Smooth muscle cell (in vitro differentiated cells): Measurements from ENCODE around the gene UNC5A. TPM values are rescaled to one million over a fixed set of nuclear protein-coding genes. Genes with fewer than 3 reads are reported as not detected.

Experiments used
- DNase-seq: peaks from one replicate; lab custom pipeline; 2025; ENCODE audit not compliant: unreplicated experiment; lab: John Stamatoyannopoulos, UW
- H2AFZ ChIP-seq: fragments of 200-600 bp; sonication (generic); 2 replicates; pipeline ENCODE4 v1.6.0; 2016; ENCODE audit warnings: antibody characterized with exemption, low read depth, mild to moderate bottlenecking
- H3F3A ChIP-seq: fragments of 200-600 bp; sonication (generic); 2 replicates; pipeline ENCODE4 v1.6.0; 2017; ENCODE audit warnings: antibody characterized with exemption, low read depth
- H3K27ac ChIP-seq: fragments of 200-600 bp; sonication (generic); 2 replicates; pipeline ENCODE4 v1.5.1; 2016; ENCODE audit warnings: low read depth, mild to moderate bottlenecking
- H3K27me3 ChIP-seq: fragments of 200-600 bp; sonication (generic); 2 replicates; pipeline ENCODE4 v1.6.1; 2016; ENCODE audit warnings: low read depth, mild to moderate bottlenecking
- H3K36me3 ChIP-seq: fragments of 200-600 bp; sonication (generic); 2 replicates; pipeline ENCODE4 v1.5.1; 2016; ENCODE audit warnings: low read depth
- H3K4me1 ChIP-seq: fragments of 200-600 bp; sonication (generic); 2 replicates; pipeline ENCODE4 v1.5.1; 2016; ENCODE audit warnings: low read depth
- H3K4me2 ChIP-seq: fragments of 200-600 bp; sonication (generic); 2 replicates; pipeline ENCODE4 v1.6.0; 2016; ENCODE audit warnings: mild to moderate bottlenecking
- H3K4me3 ChIP-seq: fragments of 200-600 bp; sonication (generic); 2 replicates; pipeline ENCODE4 v1.5.1; 2016; ENCODE audit warnings: mild to moderate bottlenecking
- H3K79me2 ChIP-seq: fragments of 200-600 bp; sonication (generic); 2 replicates; pipeline ENCODE4 v1.6.0; 2016; ENCODE audit warnings: low read depth, mild to moderate bottlenecking
- H3K9ac ChIP-seq: fragments of 200-600 bp; sonication (generic); 2 replicates; pipeline ENCODE4 v1.6.0; 2016; ENCODE audit warnings: low read depth
- H3K9me3 ChIP-seq: fragments of 200-600 bp; sonication (generic); replicated peaks from 2 replicates; pipeline ENCODE4 v1.5.1; 2016; ENCODE audit warnings: low read depth
- H4K20me1 ChIP-seq: fragments of 200-600 bp; sonication (generic); 2 replicates; pipeline ENCODE4 v1.6.0; 2016; ENCODE audit warnings: low read depth
- WGBS: methylation state at CpG from one replicate; pipeline ENCODE4 v1.1.7; 2016; ENCODE audit warnings: low lambda C conversion rate; 5-methylcytosine and 5-hydroxymethylcytosine counted together
- polyA plus RNA-seq: library from polyadenylated mRNA; unstranded; fragments of >200 nt; fragmentation: Nextera tagmentation; extraction: Ambion mirVana; gene quantifications from 2 replicates; pipeline ENCODE4 v1.2.1, GENCODE V29; 2016
- total RNA-seq: library from RNA; depleted of rRNA; stranded (reverse); fragments of >200 nt; gene quantifications from 2 replicates; pipeline ENCODE4 v1.2.3, GENCODE V29; 2014
- TF ChIP-seq, protein P1 (sequence below): fragments of 200-600 bp; sonication (generic); IDR thresholded peaks from 2 replicates; pipeline ENCODE4 v1.5.1; 2017; ENCODE audit warnings: borderline replicate concordance, mild to moderate bottlenecking, antibody characterized with exemption; ENCODE audit not compliant: insufficient read depth, poor library complexity, severe bottlenecking

UNC5A gene
- total and polyA plus RNA-seq, 2 experiments from 2014 or later: not detected

DNA sequence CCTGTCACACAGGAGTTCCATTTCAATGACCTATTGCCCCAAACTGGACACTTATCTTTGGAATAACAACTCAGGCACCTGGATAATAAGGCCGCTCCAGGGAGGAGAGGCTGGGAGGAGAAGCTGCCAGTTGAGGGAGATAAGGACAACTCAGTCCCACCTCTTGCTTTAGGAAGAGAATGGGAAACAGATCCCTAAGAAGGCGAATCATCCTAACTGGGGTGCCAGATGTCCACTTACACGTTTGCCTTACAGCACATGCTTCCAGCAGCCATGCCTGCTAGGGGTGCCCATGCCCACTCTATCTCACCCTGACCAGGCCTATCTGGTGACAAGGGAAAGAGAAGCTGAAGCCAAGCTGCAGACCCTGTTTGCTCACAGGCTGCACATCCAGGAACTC, 82.3 kb downstream of the UNC5A start:
- Histone ChIP-seq H4K20me1 (no peaks in the 10 kb centered on the region), H3K27me3 (peaks cover 7% of the 10 kb centered on the region), H3K79me2 (no peaks in the 10 kb centered on the region), H3K4me2 (no peak overlapping the region), H3K4me3 (no peak overlapping the region), H3K36me3 (no peaks in the 10 kb centered on the region), H3K4me1 (no peaks in the 10 kb centered on the region), H3F3A (no peaks in the 10 kb centered on the region), H3K9me3 (no peaks in the 10 kb centered on the region), H2AFZ (no peak overlapping the region), H3K27ac (no peak overlapping the region), H3K9ac (no peak overlapping the region)
- TF ChIP-seq, protein P1, sequence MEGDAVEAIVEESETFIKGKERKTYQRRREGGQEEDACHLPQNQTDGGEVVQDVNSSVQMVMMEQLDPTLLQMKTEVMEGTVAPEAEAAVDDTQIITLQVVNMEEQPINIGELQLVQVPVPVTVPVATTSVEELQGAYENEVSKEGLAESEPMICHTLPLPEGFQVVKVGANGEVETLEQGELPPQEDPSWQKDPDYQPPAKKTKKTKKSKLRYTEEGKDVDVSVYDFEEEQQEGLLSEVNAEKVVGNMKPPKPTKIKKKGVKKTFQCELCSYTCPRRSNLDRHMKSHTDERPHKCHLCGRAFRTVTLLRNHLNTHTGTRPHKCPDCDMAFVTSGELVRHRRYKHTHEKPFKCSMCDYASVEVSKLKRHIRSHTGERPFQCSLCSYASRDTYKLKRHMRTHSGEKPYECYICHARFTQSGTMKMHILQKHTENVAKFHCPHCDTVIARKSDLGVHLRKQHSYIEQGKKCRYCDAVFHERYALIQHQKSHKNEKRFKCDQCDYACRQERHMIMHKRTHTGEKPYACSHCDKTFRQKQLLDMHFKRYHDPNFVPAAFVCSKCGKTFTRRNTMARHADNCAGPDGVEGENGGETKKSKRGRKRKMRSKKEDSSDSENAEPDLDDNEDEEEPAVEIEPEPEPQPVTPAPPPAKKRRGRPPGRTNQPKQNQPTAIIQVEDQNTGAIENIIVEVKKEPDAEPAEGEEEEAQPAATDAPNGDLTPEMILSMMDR: no peak
- 83% methylated on average over 3 of the region's 3 CpGs for WGBS
- DNase-seq: no peak

DNA sequence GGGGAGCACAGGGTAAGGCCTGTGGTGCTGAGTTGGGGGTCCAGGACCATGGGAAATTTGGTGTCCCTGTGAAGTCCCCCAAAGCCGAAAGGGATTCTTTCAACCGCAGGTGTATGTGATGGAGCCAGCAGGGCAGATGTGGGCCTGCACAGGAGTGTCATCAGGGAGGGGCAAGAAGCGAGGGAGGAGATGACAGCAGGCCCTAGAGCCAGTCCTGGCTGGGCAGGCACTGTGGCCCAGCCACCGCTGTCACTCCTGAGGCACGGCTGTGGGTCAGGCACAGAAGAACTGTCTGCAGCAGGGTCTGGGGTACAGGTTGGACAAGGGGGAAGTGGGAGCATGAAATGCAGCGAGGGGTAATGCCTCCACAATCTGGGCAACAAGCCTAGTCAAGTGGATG, 83.9 kb downstream of the UNC5A start:
- Histone ChIP-seq H3K4me3 (no peak overlapping the region), H3K9me3 (no peaks in the 10 kb centered on the region), H3K79me2 (no peaks in the 10 kb centered on the region), H3K27ac (no peak overlapping the region), H3F3A (no peaks in the 10 kb centered on the region), H3K4me2 (no peak overlapping the region), H2AFZ (no peak overlapping the region), H4K20me1 (no peaks in the 10 kb centered on the region), H3K9ac (no peak overlapping the region), H3K27me3 (peaks cover 7% of the 10 kb centered on the region), H3K4me1 (no peaks in the 10 kb centered on the region), H3K36me3 (no peaks in the 10 kb centered on the region)
- no peak for DNase-seq
- TF ChIP-seq, protein P1: no peak
- WGBS: 94% methylated on average over 6 of the region's 6 CpGs

DNA sequence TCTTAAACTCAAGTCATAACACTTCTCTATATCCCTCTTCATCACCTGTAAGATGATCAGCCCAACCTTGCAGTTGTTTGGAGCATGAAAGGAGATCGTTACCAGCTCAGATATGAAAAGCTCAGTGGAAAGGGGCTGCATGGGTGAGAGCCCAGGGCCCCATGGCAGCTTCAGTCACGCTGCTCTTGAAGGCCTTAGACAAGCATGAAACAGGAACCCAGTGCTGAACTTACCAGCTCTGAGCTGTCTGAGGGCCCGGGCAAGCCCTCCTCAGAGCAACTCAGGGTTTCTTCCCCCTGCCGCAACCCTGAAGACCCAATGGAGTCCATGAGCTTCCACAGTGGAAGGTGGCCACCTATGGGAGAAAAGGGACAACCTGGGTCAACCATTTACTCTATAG, 85.5 kb downstream of the UNC5A start:
- TF ChIP-seq, protein P1: no peak

DNA sequence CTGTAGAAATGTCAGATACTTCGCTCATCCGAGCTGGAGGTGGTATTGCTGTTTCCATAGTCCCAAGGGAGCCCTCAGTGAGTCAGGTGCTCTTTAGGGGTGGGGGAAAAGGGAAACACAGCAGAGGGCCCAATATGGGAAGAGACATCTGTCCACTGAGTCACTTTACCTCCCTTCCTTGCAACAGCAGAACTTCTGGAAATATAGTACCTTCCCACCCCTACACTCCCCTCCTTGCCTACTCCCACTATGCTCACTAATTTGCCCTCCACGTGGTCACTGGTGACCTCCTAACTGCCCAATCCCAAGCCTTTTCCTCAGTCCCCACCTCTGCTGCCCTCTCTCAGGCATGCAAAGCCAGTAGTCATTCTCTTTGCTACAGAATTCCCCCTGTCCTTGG, 86.9 kb downstream of the UNC5A start:
- Histone ChIP-seq H3K9me3 (no peaks in the 10 kb centered on the region), H4K20me1 (no peaks in the 10 kb centered on the region), H2AFZ (no peak overlapping the region), H3K79me2 (no peaks in the 10 kb centered on the region), H3K4me2 (no peak overlapping the region), H3F3A (no peaks in the 10 kb centered on the region), H3K36me3 (no peaks in the 10 kb centered on the region), H3K4me3 (no peak overlapping the region), H3K9ac (no peak overlapping the region), H3K27ac (no peak overlapping the region), H3K4me1 (no peaks in the 10 kb centered on the region), H3K27me3 (peaks cover 2% of the 10 kb centered on the region)
- no peak for DNase-seq
- WGBS: 77% methylated on average over 3 of the region's 3 CpGs
- TF ChIP-seq, protein P1: no peak

More for the DNA sequence above, 85.5 kb downstream of the UNC5A start:
- WGBS: 89% methylated on average over 4 of the region's 4 CpGs
- Histone ChIP-seq H3K4me1 (no peaks in the 10 kb centered on the region), H3K27me3 (peaks cover 7% of the 10 kb centered on the region), H3K79me2 (no peaks in the 10 kb centered on the region), H4K20me1 (no peaks in the 10 kb centered on the region), H2AFZ (no peak overlapping the region), H3K27ac (no peak overlapping the region), H3K36me3 (no peaks in the 10 kb centered on the region), H3K9me3 (no peaks in the 10 kb centered on the region), H3F3A (no peaks in the 10 kb centered on the region), H3K4me2 (no peak overlapping the region), H3K9ac (no peak overlapping the region), H3K4me3 (no peak overlapping the region)
- no peak for DNase-seq
